GM10248 (cell line): ENCODE data around the gene EIF1.

ENCODE experiments used
- CTCF ChIA-PET: fragments of 300-600 bp; sonication (Branson Sonifier 250); formaldehyde crosslinking; extraction: SDS; loops from one replicate; lab custom pipeline; 2021; ENCODE audit warnings: antibody characterized with exemption; lab: Yijun Ruan, JAX
- POLR2A ChIA-PET: fragments of 350-650 bp; sonication (Branson Sonifier 250); formaldehyde crosslinking; extraction: SDS; loops from one replicate; lab custom pipeline; 2020; ENCODE audit warnings: antibody characterized with exemption; lab: Yijun Ruan, JAX
- DNase-seq: peaks from one replicate; pipeline ENCODE4 v3.0.0; 2012; ENCODE audit errors: extremely low spot score
- TF ChIP-seq, protein P1 (sequence below): IDR thresholded peaks from 2 replicates; pipeline ENCODE4 v1.5.1; 2012; ENCODE audit warnings: mild to moderate bottlenecking, low read depth; ENCODE audit errors: extremely low read depth, missing control alignments, control extremely low read depth

The EIF1 gene

DNA sequence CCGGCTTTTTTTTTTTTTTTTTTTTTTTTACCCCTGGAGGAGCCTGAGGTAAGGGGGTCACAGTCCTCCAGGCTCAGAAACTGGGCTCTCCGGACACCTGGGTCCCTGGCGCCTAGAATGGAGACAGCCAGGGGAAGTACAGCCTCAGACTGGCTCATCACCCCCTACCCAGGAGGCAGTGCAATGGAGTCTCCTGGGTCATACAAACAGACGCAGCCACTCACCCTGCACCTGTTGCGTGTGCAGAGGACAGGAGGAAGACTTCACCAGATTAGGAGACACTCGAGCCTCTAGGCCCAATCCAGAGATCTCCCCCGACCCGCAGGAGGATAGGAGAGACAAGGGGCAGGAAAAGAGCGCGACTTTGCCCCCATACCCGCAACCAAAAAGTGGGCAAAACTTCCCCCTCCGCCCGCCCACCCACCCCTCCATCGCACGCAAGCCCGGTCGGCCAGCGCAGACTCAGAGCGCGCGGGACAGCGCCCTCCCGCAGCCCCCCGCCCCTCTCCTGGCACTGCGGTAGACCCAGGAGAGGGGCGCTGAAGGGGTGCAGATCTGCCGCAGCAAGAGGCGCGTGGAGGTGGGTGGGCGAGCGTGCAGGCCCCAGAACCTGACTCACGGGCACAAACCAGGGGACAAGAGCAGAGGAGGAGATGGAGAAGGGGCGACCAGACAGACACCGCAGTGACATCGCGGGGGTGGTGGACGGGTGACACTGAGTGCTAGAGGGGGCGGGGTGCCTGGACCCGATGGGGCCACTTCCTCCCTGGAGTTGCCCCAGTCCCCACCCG lies 44.9 kb downstream of the EIF1 start:
- TF ChIP-seq, protein P1, sequence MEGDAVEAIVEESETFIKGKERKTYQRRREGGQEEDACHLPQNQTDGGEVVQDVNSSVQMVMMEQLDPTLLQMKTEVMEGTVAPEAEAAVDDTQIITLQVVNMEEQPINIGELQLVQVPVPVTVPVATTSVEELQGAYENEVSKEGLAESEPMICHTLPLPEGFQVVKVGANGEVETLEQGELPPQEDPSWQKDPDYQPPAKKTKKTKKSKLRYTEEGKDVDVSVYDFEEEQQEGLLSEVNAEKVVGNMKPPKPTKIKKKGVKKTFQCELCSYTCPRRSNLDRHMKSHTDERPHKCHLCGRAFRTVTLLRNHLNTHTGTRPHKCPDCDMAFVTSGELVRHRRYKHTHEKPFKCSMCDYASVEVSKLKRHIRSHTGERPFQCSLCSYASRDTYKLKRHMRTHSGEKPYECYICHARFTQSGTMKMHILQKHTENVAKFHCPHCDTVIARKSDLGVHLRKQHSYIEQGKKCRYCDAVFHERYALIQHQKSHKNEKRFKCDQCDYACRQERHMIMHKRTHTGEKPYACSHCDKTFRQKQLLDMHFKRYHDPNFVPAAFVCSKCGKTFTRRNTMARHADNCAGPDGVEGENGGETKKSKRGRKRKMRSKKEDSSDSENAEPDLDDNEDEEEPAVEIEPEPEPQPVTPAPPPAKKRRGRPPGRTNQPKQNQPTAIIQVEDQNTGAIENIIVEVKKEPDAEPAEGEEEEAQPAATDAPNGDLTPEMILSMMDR, result no peak
- no peak for DNase-seq
- ChIA-PET POLR2A (no interaction called here), CTCF (interaction anchor here (1.6 to 4.7 kb wide), 2 partner anchors 67 to 68 kb away, joined by 10 to 53 read pairs; no protein-coding TSS in a partner anchor)

DNA sequence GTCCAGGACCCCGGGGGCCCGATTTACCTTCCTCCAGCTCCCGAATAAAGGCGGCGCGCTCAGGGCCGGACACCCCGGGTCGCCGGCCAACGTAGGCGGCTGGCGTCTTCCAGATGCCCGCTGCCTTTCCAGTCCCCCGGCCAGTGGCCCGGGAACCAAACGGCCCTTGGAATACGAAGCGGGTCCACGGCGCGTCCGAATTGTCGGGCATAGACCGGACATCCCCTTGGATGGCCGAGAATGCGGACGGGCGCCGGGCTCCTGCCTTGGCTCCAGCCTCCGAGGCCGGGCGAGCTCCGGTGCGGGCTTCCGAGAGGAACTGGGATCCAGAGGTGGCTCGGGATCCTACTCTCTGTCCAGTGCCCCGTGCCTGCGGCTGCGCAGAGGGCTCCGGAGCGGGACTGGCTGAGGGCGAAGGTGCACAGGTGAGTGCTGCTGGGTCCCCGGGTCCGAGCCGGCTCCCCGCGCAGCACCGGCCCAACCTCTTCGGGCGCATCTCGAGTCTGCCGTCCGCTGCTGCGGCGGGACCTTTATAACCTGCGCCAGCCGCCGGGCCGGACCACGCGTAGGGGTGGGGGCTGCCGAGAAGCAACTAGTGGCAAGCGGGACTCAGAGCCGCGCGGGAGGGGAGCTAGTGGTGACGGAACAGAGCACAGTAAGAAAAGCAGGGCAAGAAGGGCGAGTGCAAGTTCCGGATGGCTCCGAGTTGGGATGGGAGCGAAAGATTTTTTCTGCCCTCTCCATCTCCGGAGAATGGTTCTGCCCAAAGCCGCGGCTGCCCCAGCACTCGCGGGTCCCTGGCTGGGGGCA lies 45.7 kb downstream of the EIF1 start, which contains the start of gene HAP1:
Gene HAP1, minus strand, starts transcription at position 505 of the 810 bp plus-strand sequence. Its CDS starts 9 bp downstream, at position 496.
- no peak for DNase-seq
- POLR2A ChIA-PET, result no interaction called here
- TF ChIP-seq, protein P1, result no peak
- CTCF ChIA-PET, result interaction anchor here (4.7 kb wide), 1 partner anchor 66 kb away, joined by 53 read pairs; no protein-coding TSS in a partner anchor

DNA sequence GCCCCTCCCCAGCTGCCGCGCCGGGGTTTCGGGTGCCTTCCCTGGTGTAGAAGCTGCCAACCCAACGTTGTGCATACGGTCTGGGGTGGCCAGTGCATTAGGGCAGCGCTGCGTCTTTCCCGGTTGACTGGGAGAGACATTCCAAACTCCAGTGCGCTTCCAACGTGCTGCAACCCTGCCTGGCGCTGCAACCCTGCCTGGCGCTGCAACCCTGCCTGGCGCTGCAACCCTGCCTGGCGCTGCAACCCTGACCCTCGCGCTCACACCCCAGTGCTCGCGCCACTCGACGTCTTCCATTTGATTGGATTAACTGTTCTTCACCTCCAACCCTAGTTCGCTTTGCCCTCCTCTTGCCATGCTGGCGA lies 46.2 kb downstream of the EIF1 start:
- CTCF ChIA-PET, result interaction anchor here (4.7 kb wide), 1 partner anchor 65 kb away, joined by 53 read pairs; no protein-coding TSS in a partner anchor
- no peak for DNase-seq
- POLR2A ChIA-PET, result no interaction called here
- TF ChIP-seq, protein P1, result no peak

DNA sequence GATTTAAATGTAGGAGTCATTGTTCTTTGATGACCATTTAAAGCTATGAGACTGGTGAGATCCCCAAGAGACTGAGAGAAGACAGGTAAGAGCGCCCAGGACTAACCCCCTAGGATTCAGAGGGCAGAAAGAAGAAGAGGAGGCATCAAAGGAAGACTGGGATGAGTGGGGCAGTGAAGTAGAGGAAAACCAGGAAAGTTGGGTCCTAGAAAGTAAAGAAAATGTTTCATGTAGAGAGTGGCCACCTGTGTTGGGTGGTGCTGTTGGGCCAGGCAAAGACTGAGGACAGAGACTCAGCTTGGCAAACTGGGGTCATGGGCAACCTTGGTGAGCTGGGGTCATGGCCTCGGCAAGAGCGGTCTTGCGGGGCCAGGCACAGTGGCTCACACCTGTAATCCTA lies 47.1 kb downstream of the EIF1 start:
- ChIA-PET POLR2A (no interaction called here), CTCF (interaction anchor here (0.8 to 4.7 kb wide), 3 partner anchors 60 to 224 kb away, joined by 3 to 53 read pairs (median 5); no protein-coding TSS in a partner anchor)
- no peak for DNase-seq
- TF ChIP-seq, protein P1, result no peak

DNA sequence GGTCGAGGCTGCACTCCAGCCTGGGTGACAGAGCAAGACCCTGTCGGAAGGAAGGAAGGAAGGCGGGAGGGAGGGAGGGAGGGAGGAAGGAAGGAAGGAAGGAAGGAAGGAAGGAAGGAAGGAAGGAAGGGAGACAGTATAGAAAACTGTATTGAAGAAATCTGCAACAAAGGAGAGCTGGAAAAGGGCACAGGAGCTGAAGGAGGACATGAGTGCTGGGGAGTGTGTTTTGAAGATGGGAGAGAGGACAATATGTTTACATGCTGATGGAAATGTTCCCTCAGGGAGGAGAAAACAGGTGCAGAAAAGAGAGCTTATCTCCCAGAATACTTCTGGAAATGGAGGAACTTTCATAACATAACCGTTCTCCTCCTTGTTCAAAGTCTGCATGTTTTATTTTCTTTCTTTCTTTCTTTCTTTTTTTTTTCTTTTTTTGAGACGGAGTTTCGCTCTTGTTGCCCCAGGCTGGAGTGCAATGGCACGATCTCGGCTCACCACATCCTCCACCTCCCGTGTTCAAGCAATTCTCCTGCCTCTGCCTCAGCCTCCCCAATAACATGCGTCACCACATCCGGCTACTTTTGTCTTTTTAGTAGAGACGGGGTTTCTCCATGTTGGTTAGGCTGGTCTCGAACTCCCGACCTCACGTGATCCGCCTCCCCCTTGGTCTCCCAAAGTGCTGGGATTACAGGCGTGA lies 48.4 kb downstream of the EIF1 start:
- CTCF ChIA-PET, result interaction anchor here (0.6 to 4.7 kb wide), 24 partner anchors 8 to 379 kb away, joined by 3 to 53 read pairs (median 4); partner anchors contain the start of genes JUP, KLHL11, NT5C3B and P3H4
- POLR2A ChIA-PET, result no interaction called here
- TF ChIP-seq, protein P1, result no peak
- no peak for DNase-seq

DNA sequence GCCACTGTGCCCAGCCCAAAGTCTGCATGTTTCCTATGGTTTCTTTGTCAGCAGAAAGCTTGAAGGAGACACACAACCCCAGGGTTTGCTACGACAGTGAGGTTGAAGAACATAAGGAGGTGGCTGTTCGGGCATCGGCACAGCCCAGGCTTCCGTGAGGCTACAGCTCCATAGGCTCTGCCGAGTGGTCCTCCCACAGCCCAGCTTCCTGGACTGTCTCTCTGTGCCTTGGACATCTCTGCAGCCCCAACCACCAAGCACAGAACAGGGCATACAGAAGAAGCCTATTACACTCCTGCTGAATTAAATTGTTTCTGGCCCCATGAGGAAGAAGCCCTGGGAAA lies 49.0 kb downstream of the EIF1 start:
- TF ChIP-seq, protein P1, result no peak
- no peak for DNase-seq
- ChIA-PET POLR2A (no interaction called here), CTCF (interaction anchor here (0.6 to 4.7 kb wide), 24 partner anchors 9 to 378 kb away, joined by 3 to 53 read pairs (median 4); partner anchors contain the start of genes JUP, KLHL11, NT5C3B and P3H4)
